Gastrocnemius medialis (tissue), 4 donors: ENCODE data around the gene PCCA.

Experiments
- POLR2A ChIP-seq, 2 donors: fragments of 450-650 bp; IDR thresholded peaks; one replicate each; pipeline ENCODE4 v1.6.1; 2017; ENCODE audit warnings: antibody characterized with exemption in 2 of 2, mild to moderate bottlenecking in 2 of 2, moderate library complexity in 2 of 2
- TF ChIP-seq, protein P1 (sequence below), 5 experiments: fragments of 450-650 bp in 3 of 5; fragments of 200-600 bp in 2 of 5; sonication (generic) in 2 of 5; IDR thresholded peaks in 4 of 5; conservative IDR thresholded peaks in 1 of 5; 1 replicate in 4 of 5; 2 replicates in 1 of 5; pipeline ENCODE4 v1.5.1; 2016 to 2019; ENCODE audit warnings: antibody characterized with exemption in 5 of 5, mild to moderate bottlenecking in 3 of 5, moderate library complexity in 3 of 5

DNA sequence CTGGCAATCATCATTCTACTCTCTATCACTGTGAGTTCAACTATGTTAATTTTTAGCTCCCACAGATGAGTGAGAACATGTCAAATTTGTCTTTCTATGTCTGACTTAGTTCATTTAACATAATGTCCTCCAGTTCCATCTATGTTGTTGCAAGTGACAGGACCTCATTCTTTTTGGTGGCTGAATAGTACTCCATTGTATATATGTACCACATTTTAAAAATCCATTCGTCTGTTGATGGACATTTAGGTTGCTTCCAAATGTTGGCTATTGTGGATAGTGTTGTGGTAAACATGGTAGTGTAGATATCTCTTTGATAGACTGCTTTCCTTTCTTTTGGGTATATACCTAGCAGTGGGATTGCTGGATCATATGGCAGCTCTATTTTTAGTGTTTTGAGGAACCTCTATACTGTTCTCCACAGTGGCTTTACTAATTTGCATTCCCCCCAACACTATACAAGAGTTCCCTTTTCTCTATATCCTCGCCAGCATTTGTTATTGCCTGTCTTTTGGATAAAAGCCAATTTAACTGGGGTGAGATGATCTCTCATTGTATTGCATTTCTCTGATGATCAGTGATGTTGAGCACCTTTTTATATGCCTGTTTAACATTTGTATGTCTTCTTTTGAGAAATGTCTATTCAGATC is 124.1 kb downstream of the PCCA start:
- TF ChIP-seq, protein P1, sequence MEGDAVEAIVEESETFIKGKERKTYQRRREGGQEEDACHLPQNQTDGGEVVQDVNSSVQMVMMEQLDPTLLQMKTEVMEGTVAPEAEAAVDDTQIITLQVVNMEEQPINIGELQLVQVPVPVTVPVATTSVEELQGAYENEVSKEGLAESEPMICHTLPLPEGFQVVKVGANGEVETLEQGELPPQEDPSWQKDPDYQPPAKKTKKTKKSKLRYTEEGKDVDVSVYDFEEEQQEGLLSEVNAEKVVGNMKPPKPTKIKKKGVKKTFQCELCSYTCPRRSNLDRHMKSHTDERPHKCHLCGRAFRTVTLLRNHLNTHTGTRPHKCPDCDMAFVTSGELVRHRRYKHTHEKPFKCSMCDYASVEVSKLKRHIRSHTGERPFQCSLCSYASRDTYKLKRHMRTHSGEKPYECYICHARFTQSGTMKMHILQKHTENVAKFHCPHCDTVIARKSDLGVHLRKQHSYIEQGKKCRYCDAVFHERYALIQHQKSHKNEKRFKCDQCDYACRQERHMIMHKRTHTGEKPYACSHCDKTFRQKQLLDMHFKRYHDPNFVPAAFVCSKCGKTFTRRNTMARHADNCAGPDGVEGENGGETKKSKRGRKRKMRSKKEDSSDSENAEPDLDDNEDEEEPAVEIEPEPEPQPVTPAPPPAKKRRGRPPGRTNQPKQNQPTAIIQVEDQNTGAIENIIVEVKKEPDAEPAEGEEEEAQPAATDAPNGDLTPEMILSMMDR (IDR thresholded peaks at IDR 0.05 in 4 of 5, conservative IDR thresholded peaks at IDR 0.05 in 1 of 5), result no peak
- no peak for TF ChIP-seq POLR2A (IDR thresholded peaks at IDR 0.05)
